Heart right ventricle (tissue), 16 donors: ENCODE measurements around the gene CDC23. TPM values are rescaled to one million over a fixed set of nuclear protein-coding genes. Genes with fewer than 3 reads are reported as not detected.

Source experiments
- ATAC-seq, 8 donors: fragments of 200-7000 bp; cut with Tn5 transposase; one replicate each; pipeline ENCODE4 v1.9.1; 2020; ENCODE audit warnings: mild to moderate bottlenecking in 8 of 8, moderate library complexity in 8 of 8, moderate number of reproducible peaks in 1 of 8
- DNase-seq, 2 donors: peaks; one replicate each; pipeline ENCODE4 v3.0.0-alpha.2; 2020
- H3K27ac ChIP-seq, 10 donors: fragments of 200-600 bp; sonication (generic) in 2 of 10; one replicate each; pipeline versions ENCODE4 v1.5.0 to v1.8.0; 2020 to 2022; ENCODE audit warnings: mild to moderate bottlenecking in 3 of 10
- H3K27me3 ChIP-seq, 7 donors: fragments of 200-600 bp; one replicate each; pipeline ENCODE4 v1.8.0; 2021 to 2022; ENCODE audit warnings: mild to moderate bottlenecking in 2 of 7
- H3K36me3 ChIP-seq, 9 donors: fragments of 200-600 bp; sonication (generic) in 1 of 9; one replicate each; pipeline versions ENCODE4 v1.5.0 to v1.8.0; 2020 to 2022; ENCODE audit warnings: mild to moderate bottlenecking in 2 of 9
- H3K4me1 ChIP-seq, 9 donors: fragments of 200-600 bp; sonication (generic) in 1 of 9; one replicate each; pipeline versions ENCODE4 v1.5.0 to v1.8.0; 2020 to 2022; ENCODE audit warnings: mild to moderate bottlenecking in 4 of 9
- H3K4me3 ChIP-seq, 10 donors: fragments of 200-600 bp; sonication (generic) in 2 of 10; one replicate each; pipeline versions ENCODE4 v1.5.0 to v1.8.0; 2020 to 2022; ENCODE audit warnings: mild to moderate bottlenecking in 7 of 10, moderate library complexity in 2 of 10
- H3K9me3 ChIP-seq, 11 donors: fragments of 200-600 bp in 10 of 11; sonication (generic) in 2 of 11; one replicate each; pipeline versions ENCODE4 v1.5.0 to v1.8.0; 2013 to 2022; ENCODE audit warnings: mild to moderate bottlenecking in 2 of 11, control low read depth in 1 of 11, moderate library complexity in 1 of 11
- CTCF ChIP-seq, 9 donors: fragments of 200-600 bp; sonication (generic) in 2 of 9; IDR thresholded peaks; one replicate each; pipeline versions ENCODE4 v1.5.0 to v1.8.0; 2021 to 2022; ENCODE audit warnings: antibody characterized with exemption in 9 of 9, mild to moderate bottlenecking in 5 of 9, moderate library complexity in 1 of 9
- WGBS, 2 donors: extraction: QIAGEN DNeasy Blood & Tissue Kit; methylation state at CpG; one replicate each; pipeline ENCODE4 v1.1.7; 2013; ENCODE audit warnings: inconsistent platforms in 1 of 2; 5-methylcytosine and 5-hydroxymethylcytosine counted together
- intact Hi-C, 10 donors: fragments of 100-400 bp; cut with DNase I; formaldehyde crosslinking; loops; one replicate each; pipeline versions ENCODE4 v1.11.1 to v1.14.2; 2022
- polyA plus RNA-seq, 2 donors: library from polyadenylated mRNA; stranded (reverse); fragments of 200-250 nt; gene quantifications; one replicate each; pipeline ENCODE4 v1.2.3, GENCODE V29; 2013
- total RNA-seq, 10 donors: library from RNA; stranded (reverse); fragmentation: NEBNext Ultra II Directional in 3 of 10; extraction: Animal tissue kit (Norgen Biotek cat#: 25700) in 3 of 10; gene quantifications; one replicate each; pipeline versions ENCODE4 v1.2.1 to v1.2.4, GENCODE V29; 2021 to 2023
- donor health status: Arrhythmogenic right ventricular cardiomyopathy.
- donor health status: ischemic (EF 13 %, LVEDD 7.1; RV severe dilation, severe dysfunction).
- donor health status: healthy with polysubstance abuse.
- donor health status: DM: no; HTN: yes; CAD: no.
- donor health status: DM: no; HTN: no; CAD: no.
- donor health status: ischemic (EF 25% LVEDD 6.9; RV normal size, moderate dysfunction).
- donor health status: ischemic (EF 25% LVEDD 5.7; RV mildly dilated, moderate dysfunction).
- donor health status: healthy.
- donor health status: DM: yes; HTN: yes; CAD: no.
- donor health status: Ischemic cardiomyopathy.
- donor health status: ischemic (EF 35%, LVEDD 5.7; RV mildly dilated, moderate dysfunction).
- donor health status: nonischemic (EF 11% LVEDD 7.7; RV severe dilation, severe dysfunction).
- donor health status: DM: yes; HTN: yes; CAD: no.
- donor health status: PGD.
- donor health status: ischemic (EF 29% LVEDD 5.4; RV normal size, mild dysfunction).
- donor health status: nonischemic (EF 23%, LVEDD 6.1; RV moderate dilation, normal function).

CDC23 gene
- total and polyA plus RNA-seq, 12 donors: 10.5 to 23.0 (median 16.5) TPM

GRCh38 chr5:138238034-138238433 is 24.9 kb upstream of the CDC23 start:
- TF ChIP-seq CTCF (IDR thresholded peaks at IDR 0.05): no peak
- Histone ChIP-seq H3K4me3 (no peak overlapping the region), H3K9me3 (no peaks in the 10 kb centered on the region), H3K36me3 (no peaks in the 10 kb centered on the region), H3K4me1 (peaks cover 4 to 13% (median 13%) of the 10 kb centered on the region in 9 donors), H3K27ac (no peak overlapping the region), H3K27me3 (peaks cover 0 to 37% (median 3%) of the 10 kb centered on the region in 7 donors)
- ATAC-seq: no peak
- DNase-seq: no peak
- 92 to 93% methylated on average over 1 of the region's 1 CpG for WGBS, 2 donors
- intact Hi-C loops: no loop called here

GRCh38 chr5:138234651-138235050 is 21.5 kb upstream of the CDC23 start:
- WGBS, 2 donors: 76 to 84% methylated on average over 2 of the region's 2 CpGs
- intact Hi-C loops: no loop called here
- H3K4me1 ChIP-seq: peaks cover 0 to 18% (median 13%) of the 10 kb centered on the region in 9 donors
- TF ChIP-seq CTCF (IDR thresholded peaks at IDR 0.05): no peak
- H3K9me3 ChIP-seq: no peaks in the 10 kb centered on the region
- peaks cover 0 to 8% (median 3%) of the 10 kb centered on the region in 7 donors for H3K27me3 ChIP-seq
- DNase-seq: no peak
- ATAC-seq: no peak
- H3K36me3 ChIP-seq: no peaks in the 10 kb centered on the region
- no peak overlapping the region for H3K27ac ChIP-seq
- H3K4me3 ChIP-seq: no peak overlapping the region

GRCh38 chr5:138233280-138233679 is 20.2 kb upstream of the CDC23 start:
- WGBS, 2 donors: 73 to 85% methylated on average over 2 of the region's 2 CpGs

GRCh38 chr5:138230981-138231589 is 18.0 kb upstream of the CDC23 start:
- peaks cover 0 to 19% (median 14%) of the 10 kb centered on the region in 9 donors for H3K4me1 ChIP-seq
- H3K9me3 ChIP-seq: peaks cover 0 to 14% (median 0%) of the 10 kb centered on the region in 11 donors
- TF ChIP-seq CTCF (IDR thresholded peaks at IDR 0.05): no peak
- H3K4me3 ChIP-seq: no peak overlapping the region
- WGBS, 2 donors: 40 to 43% methylated on average over 7 of the region's 7 CpGs
- no peaks in the 10 kb centered on the region for H3K36me3 ChIP-seq
- H3K27me3 ChIP-seq: no peaks in the 10 kb centered on the region
- DNase-seq (peak in 1 of 2 donors; percentile 23), ATAC-seq (peak in 7 of 8 donors; percentile 26 to 81 (median 59))
- intact Hi-C loops: no loop called here
- peak overlapping the region in 8 of 10 donors; percentile 16 to 76 (median 39) for H3K27ac ChIP-seq

More at GRCh38 chr5:138233280-138233679, 20.2 kb upstream of the CDC23 start:
- DNase-seq (no peak), ATAC-seq (no peak)
- Histone ChIP-seq H3K4me1 (peaks cover 0 to 19% (median 14%) of the 10 kb centered on the region in 9 donors), H3K27ac (no peak overlapping the region), H3K4me3 (no peak overlapping the region), H3K9me3 (no peaks in the 10 kb centered on the region), H3K36me3 (no peaks in the 10 kb centered on the region), H3K27me3 (no peaks in the 10 kb centered on the region)
- no peak for TF ChIP-seq CTCF (IDR thresholded peaks at IDR 0.05)
- intact Hi-C loops: no loop called here
